ENCODE data around the gene ISY1.
"Not testable (repeated sequence)": the region's sequence is repeated elsewhere in the genome, so short reads cannot be mapped to it uniquely, and the experiment has no call there.

ISY1 gene

DNA sequence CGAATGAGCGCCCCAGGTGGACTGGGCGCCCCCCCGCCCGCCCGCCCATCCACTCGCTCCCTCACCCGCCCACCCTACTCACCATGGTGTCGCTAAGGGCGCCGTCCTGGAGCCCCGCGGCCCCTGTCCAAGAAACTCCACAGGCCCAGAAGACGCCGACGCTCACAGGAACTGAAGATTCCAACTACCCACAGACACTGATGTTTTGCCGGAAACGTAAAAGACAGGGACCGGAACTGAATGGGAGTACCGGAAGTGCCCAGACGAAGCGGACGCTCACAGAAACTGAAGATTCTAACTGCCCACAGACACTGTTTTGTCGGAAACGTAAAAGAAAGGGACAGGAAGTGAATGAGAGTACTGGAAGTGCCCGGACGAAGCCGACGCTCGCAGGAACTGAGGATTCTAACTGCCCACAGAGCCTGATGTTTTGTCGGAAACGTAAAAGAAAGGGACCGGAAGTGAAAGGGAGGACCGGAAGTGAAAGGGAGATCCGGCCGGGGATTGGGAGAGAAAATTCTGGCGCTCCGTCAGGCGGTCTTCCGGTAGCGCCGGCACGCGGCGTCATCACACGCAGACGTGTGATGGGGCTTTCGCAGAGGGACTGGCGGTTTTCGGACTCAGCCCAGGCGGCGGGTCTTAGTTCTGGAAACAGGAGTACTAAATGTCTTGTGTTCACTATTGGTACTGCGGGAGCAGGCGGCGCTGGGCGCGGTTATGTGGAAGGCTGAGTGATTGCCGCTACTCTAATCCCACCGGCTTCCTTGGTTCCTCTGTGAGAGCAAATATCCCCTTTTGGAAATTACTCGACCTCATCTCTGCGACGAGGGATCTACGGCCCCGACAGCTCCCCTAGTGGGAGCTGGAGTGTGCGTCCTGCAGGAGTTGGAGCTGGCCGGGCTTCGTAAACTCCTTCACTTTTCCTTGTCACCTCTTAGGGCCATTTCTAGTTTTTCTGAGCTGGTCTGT lies at the start of gene ISY1:
TSS of gene ISY1 (minus strand) at position 173 of the 969 bp plus-strand sequence. CDS start at position 85, 88 bp downstream.
- DNase-seq, result peak; percentile 91

DNA sequence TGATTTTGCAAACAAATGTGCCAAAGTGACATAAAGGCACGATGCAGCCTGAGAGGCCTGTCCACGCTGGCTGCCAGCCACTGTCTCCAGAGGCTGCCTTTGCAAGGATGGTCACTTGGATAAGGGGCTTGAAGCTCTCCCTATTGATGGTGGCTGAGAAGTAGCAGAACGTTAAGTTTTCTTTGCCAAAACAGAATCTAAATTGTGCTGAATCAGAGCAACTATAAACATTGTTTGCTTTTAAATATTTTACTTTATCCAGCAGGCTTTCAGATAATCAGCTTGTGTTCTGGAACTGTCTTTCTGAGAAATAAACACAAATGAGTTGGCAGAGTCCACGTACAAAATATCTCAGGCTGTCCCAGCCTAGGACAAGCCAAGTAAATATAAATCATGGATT lies 46.6 kb upstream of the ISY1 start:
- DNase-seq, result no peak

DNA sequence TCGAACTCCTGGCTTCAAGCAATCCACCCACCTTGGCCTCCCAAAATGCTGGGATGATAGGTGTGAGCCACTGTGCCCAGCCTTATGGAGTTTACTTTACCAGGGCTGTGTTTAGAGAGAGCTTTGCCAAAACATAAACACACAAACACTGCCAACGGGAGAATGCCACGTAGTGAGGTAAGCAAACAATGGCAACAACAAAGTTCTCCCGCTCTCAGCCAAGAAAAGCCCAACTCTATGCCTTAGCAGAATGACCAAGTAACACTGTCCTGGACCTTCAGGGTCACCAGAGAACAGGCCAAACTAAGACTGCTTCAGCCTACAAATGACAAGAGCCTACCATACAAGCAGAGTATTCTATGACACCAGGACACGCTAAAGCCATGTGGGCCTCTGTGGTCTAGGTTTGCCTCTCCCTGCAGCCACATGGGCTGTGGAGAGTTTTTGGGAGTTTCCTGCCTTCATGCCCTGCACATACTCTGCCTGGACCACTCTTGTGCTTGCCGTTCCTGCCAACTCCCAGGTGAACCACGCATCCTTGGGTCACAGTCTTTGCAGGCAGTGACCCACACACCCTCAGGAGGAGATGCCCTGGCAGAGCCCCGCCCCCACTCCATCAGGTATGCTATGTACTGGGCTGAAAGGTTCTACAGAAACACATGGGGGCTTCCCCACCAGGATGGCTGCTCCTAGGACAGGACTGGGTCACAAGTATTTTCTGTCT lies 44.4 kb upstream of the ISY1 start:
- no peak for DNase-seq

DNA sequence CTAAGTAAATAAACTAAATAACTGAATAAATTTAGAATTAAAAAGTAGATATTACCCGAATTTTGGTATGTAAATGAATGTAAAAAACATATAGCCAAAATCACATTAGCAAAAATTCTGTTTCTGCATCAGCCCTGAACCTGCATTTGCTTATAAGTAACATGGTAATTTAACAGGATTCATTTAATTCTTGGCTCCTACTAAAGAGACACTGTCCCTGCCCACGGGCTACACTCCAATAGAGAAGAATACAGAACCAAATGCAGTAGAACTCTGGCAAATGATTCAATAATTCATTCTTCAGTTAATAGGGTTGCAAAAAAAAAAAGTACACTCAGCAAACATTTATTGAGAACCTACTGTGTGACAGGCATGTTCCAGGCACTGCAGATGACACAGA lies 43.6 kb upstream of the ISY1 start:
- no peak for DNase-seq

DNA sequence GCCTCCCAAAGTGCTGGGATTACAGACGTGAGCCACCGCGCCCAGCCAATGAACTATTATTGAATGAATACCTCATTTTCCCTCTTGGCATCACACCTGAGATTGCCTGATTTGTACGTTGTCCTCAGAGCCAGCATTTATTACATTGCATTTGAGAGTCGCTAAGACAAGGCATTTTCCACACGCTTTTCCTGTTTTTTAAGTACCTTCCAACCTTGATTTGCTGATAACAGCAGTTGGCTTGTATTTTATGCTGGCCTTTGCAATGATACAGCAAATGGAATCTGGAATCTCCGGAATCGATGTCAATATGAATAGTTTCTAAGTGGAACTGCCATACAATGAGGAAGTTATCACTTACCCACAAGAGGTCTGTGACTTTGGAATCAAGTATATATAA lies 38.5 kb upstream of the ISY1 start:
- DNase-seq, result no peak

DNA sequence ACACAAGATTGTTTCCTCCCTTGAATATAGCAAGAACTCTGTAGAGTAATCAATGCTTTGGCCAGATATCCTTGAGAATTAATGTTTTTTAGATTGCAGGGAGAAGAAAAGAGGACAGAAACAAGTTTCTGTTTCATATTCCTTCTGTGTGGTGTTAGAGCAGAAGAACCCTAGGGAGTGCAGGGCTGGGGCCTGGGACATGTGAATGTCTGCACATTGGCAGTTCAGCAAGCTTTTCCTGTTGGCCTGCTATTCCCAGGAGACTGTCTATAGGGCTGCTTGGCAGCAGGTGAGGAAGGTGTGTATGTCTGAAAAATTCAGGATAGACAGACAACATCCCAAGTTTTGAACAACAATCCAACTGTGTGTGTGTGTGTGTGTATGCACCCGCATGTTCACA lies 36.5 kb upstream of the ISY1 start:
- no peak for DNase-seq

DNA sequence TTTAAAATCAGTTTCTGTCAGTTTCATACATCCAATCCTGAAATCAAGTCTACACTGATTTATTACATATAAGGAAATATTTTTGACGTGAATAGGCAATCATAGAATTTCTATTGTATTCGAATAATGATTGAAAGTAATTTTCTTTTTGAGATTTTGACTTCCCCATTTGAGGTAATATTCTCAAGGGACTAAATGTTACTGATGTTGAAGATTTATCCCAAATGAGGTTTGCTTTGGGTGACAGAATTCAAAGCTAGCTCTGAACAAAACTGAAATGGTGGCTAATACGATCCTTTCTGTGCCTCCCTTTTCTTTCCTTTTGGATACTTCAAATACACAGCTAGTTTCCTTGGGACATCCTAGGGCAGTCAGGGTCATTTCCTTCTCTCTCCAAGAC lies 35.7 kb upstream of the ISY1 start:
- DNase-seq, result no peak

DNA sequence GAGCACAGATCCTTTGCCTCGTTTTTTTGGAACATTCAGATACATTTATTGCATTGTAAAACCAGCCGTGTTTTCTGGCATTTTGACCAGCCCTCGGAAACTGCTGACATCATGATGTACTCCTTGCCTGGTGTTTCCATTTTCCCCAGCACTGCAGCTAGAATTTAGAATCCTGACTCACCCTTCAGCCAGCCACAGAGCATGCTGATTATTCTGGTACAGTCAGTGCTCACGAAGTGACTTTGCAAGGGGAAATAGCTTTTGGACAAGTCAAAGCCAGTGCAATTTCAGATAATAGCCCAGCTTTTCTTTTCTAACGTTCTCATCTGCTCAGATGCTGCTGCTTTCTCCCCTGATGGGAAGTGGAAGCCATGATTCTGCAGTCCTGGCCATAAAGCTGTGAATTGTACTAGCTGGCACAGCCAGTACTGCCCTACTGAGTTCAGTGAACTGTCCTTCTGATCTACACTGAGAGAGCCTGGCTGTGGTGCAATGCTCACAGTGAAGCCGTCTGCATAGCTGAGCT lies 34.9 kb upstream of the ISY1 start:
- DNase-seq, result no peak

DNA sequence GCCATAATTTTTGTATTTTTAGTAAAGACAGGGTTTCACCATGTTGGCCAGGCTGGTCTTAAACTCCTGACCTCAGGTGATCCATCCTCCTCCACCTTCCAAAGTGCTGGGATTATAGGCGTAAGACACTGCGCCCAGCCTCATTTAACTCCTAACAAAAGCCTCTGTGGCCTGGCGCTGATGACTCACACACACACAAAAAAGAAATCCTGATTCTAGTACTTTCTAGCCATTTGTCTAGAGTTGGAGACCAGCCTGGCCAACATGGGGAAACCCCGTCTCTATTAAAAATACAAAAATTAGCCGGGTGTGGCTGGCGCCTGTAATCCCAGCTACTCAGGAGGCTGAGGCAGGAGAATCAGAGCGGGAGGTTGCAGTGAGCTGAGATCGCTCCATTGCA lies 28.9 kb upstream of the ISY1 start:
- DNase-seq, result not testable (repeated sequence)

DNA sequence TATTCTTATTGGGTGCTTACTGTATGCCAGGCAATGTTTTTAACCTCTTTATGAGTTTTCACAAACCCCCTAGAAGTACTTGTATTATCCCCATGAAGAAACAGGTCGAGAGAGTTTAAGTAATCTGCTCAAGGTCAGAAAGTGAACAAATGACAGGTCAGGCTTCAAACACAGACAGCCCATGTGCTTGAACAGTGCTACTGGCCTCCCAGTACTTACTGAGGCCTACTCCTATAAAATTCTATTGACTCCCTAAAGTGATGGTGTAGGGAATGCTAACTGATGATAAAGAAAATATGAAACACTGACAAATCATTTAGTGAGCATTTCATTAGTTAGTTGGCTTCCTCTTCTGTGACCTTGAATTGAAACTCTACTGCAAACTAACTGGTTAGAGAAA lies 27.0 kb upstream of the ISY1 start:
- no peak for DNase-seq

DNA sequence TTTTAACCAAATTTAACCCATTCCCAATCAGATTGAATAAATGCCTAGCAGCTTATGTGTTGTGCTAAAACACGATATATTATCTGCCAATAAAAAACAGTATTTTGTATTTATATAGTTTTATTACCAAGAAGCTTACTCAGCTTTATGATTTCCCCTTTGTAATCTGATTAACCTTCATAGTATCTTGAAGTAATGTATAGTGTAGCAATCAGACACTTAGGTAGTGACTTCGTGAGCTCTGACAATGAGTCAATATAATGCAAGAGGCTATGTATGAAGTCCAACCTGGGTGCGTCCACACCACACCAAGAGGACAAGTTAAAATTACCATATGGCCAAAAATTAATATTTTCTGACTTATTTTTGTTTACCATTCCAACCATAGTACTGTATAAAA lies 24.9 kb upstream of the ISY1 start:
- no peak for DNase-seq

DNA sequence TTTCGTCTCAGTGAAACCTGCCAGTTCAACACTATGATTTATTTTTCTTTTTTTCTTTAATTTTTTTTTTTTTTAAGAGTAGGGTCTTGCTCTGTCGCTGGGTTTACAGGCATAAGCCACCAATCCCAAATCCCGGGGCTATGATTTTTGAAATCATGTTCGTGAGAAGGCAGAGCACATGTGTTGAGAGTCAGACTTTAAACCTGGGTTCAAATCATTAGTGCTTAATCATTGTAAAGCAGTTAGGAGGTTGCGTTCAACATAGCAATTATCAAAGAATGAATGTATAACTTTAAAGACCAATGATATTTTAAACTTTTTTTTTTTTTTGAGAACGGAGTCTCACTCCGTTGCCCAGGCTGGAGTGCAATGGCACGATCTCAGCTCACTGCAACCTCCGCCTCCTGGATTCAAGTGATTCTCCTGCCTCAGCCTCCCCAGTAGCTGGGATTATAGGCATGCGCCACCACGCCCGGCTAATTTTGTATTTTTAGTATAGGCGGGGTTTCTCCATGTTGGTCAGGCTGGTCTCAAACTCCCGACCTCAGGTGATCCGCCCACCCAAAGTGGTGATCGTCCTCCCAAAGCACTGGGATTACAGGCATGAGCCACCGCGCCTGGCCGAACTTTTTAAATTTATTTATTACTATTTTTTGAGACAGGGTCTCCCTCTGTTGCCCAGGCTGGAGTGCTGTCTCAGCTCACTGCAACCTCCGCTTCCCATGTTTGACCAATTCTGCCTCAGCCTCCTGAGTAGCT lies 24.1 kb upstream of the ISY1 start:
- not testable (repeated sequence) for DNase-seq

DNA sequence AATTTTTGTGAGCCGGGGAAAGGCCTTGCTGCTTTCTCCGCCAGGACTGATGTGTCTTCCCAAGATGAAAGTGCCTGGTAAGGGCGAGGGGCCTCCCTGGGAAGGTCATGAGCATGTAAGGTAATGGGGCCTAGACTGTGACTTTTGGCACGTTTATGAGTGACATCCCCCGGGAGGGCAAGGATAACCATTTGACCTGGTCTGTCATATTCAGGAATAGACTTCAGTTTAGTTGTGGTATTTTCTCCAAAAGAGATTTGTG lies 23.5 kb upstream of the ISY1 start:
- DNase-seq, result peak; percentile 73

DNA sequence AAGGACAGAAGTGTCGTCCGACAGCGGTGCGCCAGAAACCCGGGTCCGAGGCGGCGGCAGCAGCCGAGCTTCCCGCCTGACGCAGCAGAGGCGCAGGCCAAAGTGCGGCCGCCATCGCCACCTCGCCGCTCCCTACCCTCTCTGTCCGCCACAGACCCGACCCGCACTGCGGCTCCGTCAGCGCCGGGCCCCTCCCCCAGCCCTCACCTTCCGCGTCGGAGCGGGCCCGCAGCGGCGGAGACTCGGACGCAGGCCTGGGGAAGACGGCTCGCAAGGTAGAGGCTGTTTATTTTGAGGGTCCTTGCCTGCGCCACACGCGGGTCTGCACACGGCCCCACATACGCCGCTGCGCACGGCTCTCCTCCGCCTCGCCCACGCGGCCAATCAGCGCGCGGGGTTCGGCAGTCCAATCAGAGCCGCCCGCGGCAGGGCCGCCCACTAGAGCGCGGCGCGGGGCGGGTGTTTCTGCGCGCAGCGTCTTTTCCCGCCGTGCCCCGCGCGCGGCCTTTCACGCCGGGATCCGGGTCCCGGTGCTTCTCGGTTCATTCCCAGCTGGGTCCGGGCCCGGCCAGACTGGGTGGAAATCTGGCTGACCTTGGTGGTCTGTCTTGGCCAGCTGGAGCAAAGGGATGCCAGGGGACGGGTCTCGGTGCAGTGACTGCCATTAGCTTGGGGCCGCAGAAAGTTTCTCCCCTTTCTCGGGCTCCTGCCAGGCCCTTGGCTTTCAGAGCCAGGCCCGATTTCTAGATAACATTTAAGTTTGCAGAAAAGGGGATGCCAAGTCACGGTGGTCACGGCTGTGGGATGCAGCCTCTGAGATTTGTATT lies 22.9 kb upstream of the ISY1 start, which contains the start of gene CNBP:
TSS of gene CNBP (minus strand) at position 328 of the 827 bp plus-strand sequence. CDS start 12,139 bp downstream, outside the sequence.
- peak; percentile 97 for DNase-seq

DNA sequence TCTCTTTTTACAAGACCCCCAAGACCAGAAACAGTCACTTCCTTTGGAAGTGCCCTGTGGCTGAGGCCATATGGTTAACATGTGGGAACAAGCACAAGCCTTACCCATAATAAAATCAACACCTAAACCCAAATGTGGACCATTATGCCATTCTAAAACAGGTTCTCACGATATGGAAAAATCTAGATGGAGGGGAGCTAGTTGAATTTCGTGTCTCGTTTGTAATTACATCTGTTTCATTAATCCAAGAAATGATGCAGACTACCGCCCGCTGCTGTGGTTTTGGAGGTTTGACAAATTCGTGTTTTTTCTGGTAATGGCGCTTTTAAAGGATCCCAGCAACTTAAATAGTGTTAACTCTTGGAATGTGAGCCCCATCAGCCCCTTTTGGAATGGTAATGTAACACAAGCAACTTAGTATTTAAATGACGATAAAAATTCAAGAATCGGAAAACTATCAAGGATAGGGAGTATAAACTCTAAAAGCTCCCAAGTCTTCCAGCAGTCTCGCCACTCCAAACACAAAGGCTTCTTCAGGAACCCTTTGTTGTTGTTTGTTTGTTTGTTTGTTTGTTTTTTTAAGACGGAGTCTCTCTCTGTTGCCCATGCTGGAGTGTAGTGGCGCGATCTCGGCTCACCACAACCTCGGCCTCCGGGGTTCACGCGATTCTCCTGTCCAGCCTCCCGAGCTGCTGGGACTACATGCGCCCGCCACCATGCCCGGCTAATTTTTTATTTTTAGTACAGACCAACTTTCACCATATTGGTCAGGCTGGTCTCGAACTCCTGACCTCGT lies 21.7 kb upstream of the ISY1 start:
- DNase-seq, result no peak

DNA sequence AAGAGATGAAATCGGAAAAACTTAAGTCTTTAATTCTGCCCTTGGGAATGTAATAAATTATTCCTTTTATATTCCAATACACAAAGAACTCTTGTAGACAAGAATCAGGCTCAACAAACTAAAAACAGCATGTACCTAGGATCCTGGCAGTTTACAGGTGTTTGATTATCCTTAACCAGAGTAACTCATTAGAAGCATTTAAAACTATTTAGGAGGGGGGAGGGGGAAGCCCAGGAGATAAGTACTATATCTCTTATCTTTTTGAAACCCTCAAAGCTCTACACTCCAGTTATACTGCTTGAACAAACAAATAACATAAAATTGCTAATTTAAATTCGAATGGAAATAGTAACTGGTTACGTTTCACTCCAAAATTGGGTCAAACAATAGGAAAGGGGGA lies 21.0 kb upstream of the ISY1 start:
- no peak for DNase-seq

DNA sequence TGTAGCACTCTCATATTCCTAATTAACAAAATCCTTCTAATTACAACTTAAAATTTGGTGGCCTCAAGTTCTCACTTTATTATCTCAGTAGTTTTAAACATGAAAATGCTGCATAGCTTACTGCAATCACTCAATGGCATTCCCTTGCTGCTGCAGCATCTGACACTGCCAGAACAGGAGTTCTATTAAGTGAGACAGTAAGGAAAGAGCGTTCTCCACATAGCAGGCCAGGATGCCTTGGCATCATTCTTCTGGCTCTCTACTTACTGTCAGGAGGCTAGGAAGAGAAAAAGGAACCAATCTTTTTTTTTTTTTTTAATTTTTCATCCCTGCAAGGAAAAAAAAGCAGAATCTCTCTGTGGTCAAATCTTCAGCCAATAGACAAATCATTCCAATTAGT lies 19.6 kb upstream of the ISY1 start:
- DNase-seq, result no peak

DNA sequence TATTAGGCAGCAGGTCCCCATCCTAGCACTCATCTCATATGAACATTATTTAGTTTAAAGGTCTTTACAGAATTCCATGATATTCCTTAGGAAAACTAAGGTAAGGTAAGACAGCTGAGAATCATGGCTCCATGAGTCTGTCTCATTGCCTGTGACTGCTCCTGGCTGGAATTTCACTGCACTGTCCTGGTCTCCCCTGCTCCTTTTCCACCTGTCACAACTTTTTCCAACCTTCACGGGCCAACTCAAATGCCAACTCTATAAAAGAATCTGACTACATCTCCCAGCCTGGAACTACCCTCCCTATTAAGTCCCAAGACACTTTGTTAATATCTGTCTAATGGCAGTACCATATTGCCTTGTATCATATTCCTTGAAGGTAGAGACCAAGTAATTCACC lies 15.2 kb upstream of the ISY1 start:
- DNase-seq, result no peak

DNA sequence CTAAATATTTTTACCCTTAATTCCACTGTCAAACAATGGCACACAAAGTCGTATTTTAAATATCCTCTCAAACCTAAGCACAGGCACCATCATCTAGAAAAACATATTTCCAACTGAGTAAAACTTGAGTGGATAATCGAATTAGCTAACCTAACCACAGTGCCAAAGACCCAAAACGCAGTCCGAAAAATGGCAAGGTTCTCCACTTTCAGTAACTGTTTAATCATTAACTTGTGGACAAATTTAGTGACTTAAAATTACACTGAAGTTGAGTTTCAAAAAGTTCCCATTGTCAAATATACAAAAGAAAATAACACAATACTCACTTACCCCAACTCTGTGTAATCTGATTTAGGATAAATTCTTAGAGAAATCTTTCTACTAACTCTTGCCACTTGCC lies 12.9 kb upstream of the ISY1 start:
- no peak for DNase-seq

DNA sequence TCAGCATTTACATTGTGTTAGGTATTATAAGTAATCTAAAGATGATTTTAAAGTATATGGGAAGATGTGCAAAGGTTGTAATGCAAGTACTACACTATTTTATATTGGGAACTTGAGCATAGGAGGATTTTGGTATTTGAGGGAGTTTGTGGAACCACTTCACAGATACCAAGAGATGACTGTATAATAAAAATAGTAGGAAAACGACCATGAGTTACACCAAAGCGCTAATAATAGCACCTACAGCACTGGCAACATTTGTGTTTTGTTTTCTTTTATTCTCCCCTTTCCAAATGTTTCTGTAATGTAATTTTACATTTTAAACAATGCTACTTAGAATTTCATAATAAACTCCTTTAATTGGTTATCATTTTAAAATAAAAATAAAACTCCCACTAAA lies 12.3 kb upstream of the ISY1 start:
- no peak for DNase-seq

DNA sequence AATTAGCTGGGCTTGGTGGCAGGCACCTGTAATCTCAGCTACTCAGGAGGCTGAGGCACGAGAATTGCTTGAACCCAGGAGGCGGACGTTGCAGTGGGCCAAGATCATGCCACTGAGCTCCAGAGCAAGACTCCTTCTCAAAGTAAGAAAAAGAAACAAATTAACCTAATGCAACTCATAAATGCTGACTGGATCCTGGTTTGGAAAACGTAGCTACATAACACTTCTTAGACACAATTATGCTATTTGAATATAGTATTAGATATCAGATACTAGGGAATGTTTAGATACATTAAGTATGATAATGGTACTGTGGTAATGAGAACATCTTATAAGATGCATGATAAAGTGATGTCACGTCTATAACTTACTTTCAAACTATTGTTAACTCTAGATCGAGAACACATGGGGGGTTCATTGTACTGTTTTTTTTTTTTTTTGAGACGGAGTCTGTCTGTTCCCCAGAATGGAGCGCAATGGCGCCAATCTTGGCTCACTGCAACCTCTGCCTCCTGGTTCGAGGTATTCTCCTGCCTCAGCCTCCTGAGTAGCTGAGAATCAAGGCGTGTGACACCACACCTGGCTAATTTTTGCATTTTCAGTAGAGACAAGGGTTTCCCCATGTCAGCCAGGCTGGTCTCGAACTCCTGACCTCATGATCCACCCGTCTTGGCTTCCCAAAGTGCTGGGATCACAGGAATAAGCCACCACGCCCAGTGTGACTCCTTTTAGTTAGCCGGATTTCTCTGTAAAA lies 5.9 kb upstream of the ISY1 start:
- no peak for DNase-seq

Data from activated CD8-positive, alpha-beta memory T cell treated with anti-CD3 and anti-CD28 coated beads, Interleukin-2, amount 50 U/mL, for 48 hours (primary cell).